ENCODE measurements around the gene CPAMD8. TPM values are rescaled to one million over a fixed set of nuclear protein-coding genes. Genes with fewer than 3 reads are reported as not detected.

Gene CPAMD8
- total RNA-seq, 1 donor from 2014 or later, result 5.3 TPM

GRCh38 chr19:16888629-16889365, 137.8 kb downstream of the CPAMD8 start, which contains the start of gene F2RL3:
TSS of gene F2RL3 (plus strand) at chr19:16888999. CDS start at chr19:16889190, 191 bp downstream.
- no peaks in the 10 kb centered on the region for H3K36me3 ChIP-seq (ENCODE audit: control insufficient read depth, insufficient read depth, low read length)
- DNase-seq (ENCODE audit: low read depth), result no peak
- no peak within 1 kb of the TSS for H3K4me3 ChIP-seq (ENCODE audit: low read depth, low read length)
- peaks cover 3% of the 10 kb centered on the region for H3K27me3 ChIP-seq (ENCODE audit: control insufficient read depth, insufficient read depth, low read length)
- TF ChIP-seq CTCF (IDR thresholded peaks at IDR 0.05; ENCODE audit: insufficient read depth, low read length, poor library complexity, severe bottlenecking), result no peak

GRCh38 chr19:16887353-16888265, 139.0 kb downstream of the CPAMD8 start:
- H3K36me3 ChIP-seq (ENCODE audit: control insufficient read depth, insufficient read depth, low read length), result no peaks in the 10 kb centered on the region
- no peak for TF ChIP-seq CTCF (IDR thresholded peaks at IDR 0.05; ENCODE audit: insufficient read depth, low read length, poor library complexity, severe bottlenecking)
- H3K4me3 ChIP-seq (ENCODE audit: low read depth, low read length), result no peak overlapping the region
- H3K27me3 ChIP-seq (ENCODE audit: control insufficient read depth, insufficient read depth, low read length), result peaks cover 3% of the 10 kb centered on the region
- no peak for DNase-seq (ENCODE audit: low read depth)

GRCh38 chr19:16886305-16886880, 140.2 kb downstream of the CPAMD8 start:
- Histone ChIP-seq H3K4me3 (ENCODE audit: low read depth, low read length) (no peak overlapping the region), H3K36me3 (ENCODE audit: control insufficient read depth, insufficient read depth, low read length) (no peaks in the 10 kb centered on the region)
- no peak for DNase-seq (ENCODE audit: low read depth)

GRCh38 chr19:16885166-16885565, 141.4 kb downstream of the CPAMD8 start:
- Histone ChIP-seq H3K4me3 (ENCODE audit: low read depth, low read length) (no peak overlapping the region), H3K27me3 (ENCODE audit: control insufficient read depth, insufficient read depth, low read length) (peaks cover 3% of the 10 kb centered on the region), H3K36me3 (ENCODE audit: control insufficient read depth, insufficient read depth, low read length) (no peaks in the 10 kb centered on the region)
- TF ChIP-seq CTCF (IDR thresholded peaks at IDR 0.05; ENCODE audit: insufficient read depth, low read length, poor library complexity, severe bottlenecking), result no peak
- DNase-seq (ENCODE audit: low read depth), result no peak

More at GRCh38 chr19:16886305-16886880, 140.2 kb downstream of the CPAMD8 start:
- H3K27me3 ChIP-seq (ENCODE audit: control insufficient read depth, insufficient read depth, low read length), result peaks cover 3% of the 10 kb centered on the region
- no peak for TF ChIP-seq CTCF (IDR thresholded peaks at IDR 0.05; ENCODE audit: insufficient read depth, low read length, poor library complexity, severe bottlenecking)

GRCh38 chr19:16883522-16883921, 143.1 kb downstream of the CPAMD8 start:
- TF ChIP-seq CTCF (IDR thresholded peaks at IDR 0.05; ENCODE audit: insufficient read depth, low read length, poor library complexity, severe bottlenecking), result no peak
- H3K36me3 ChIP-seq (ENCODE audit: control insufficient read depth, insufficient read depth, low read length), result no peaks in the 10 kb centered on the region
- H3K4me3 ChIP-seq (ENCODE audit: low read depth, low read length), result no peak overlapping the region
- no peak for DNase-seq (ENCODE audit: low read depth)
- H3K27me3 ChIP-seq (ENCODE audit: control insufficient read depth, insufficient read depth, low read length), result no peaks in the 10 kb centered on the region

Measured in kidney epithelial cell (primary cell).